K562 (cell line): ENCODE data around the gene C1RL. TPM values are rescaled to one million over a fixed set of nuclear protein-coding genes. Genes with fewer than 3 reads are reported as not detected.

Experiments used
- CREB3 ChIP-seq: fragments of 450-650 bp; conservative IDR thresholded peaks from 2 replicates; pipeline ENCODE4 v1.6.1; 2016; ENCODE audit warnings: missing genetic modification characterization, low read depth, mild to moderate bottlenecking, missing compliant biosample characterization, moderate library complexity
- CTBP1 ChIP-seq: fragments of 450-650 bp; IDR thresholded peaks from 2 replicates; pipeline ENCODE4 v1.6.1; 2016; ENCODE audit warnings: borderline replicate concordance
- GABPB1 ChIP-seq: sonication (generic); formaldehyde crosslinking; IDR thresholded peaks from 2 replicates; pipeline ENCODE4 v1.8.0; 2022; ENCODE audit warnings: mild to moderate bottlenecking, missing genetic modification reagents
- GATAD2B ChIP-seq: fragments of 450-650 bp; IDR thresholded peaks from 2 replicates; pipeline ENCODE4 v1.6.1; 2017; ENCODE audit warnings: mild to moderate bottlenecking, borderline replicate concordance
- MYBL2 ChIP-seq, 2 experiments: fragments of 450-650 bp in 1 of 2; sonication (generic) in 1 of 2; formaldehyde crosslinking in 1 of 2; IDR thresholded peaks; 2 replicates each; pipeline versions ENCODE4 v1.6.1 to v1.8.1; 2017 to 2022; ENCODE audit warnings: borderline replicate concordance in 1 of 2, inconsistent platforms in 1 of 2, low read depth in 1 of 2, mild to moderate bottlenecking in 1 of 2, missing genetic modification reagents in 1 of 2, moderate library complexity in 1 of 2
- MYNN ChIP-seq, 2 experiments: sonication (generic); formaldehyde crosslinking in 1 of 2; IDR thresholded peaks; 2 replicates each; pipeline versions ENCODE4 v1.5.0 to v1.6.1; 2016 to 2020; ENCODE audit warnings: antibody characterized with exemption in 1 of 2, missing genetic modification reagents in 1 of 2
- NCOA6 ChIP-seq: fragments of 450-650 bp; IDR thresholded peaks from 2 replicates; pipeline ENCODE4 v1.6.1; 2017; ENCODE audit warnings: mild to moderate bottlenecking
- NCOR1 ChIP-seq: fragments of 450-650 bp; IDR thresholded peaks from 2 replicates; pipeline ENCODE4 v1.6.1; 2016; ENCODE audit warnings: mild to moderate bottlenecking, moderate library complexity
- RNF2 ChIP-seq: sonication (generic); IDR thresholded peaks from 2 replicates; pipeline ENCODE4 v1.6.1; 2016
- SETDB1 ChIP-seq: IDR thresholded peaks from one replicate; pipeline ENCODE4 v1.6.1; 2012; ENCODE audit warnings: low read length, control low read depth, inconsistent platforms
- SNIP1 ChIP-seq: fragments of 450-650 bp; IDR thresholded peaks from 2 replicates; pipeline ENCODE4 v1.7.1; 2017; ENCODE audit warnings: low read depth, mild to moderate bottlenecking
- TRIM28 ChIP-seq: fragments of 450-650 bp; IDR thresholded peaks from 2 replicates; pipeline ENCODE4 v1.6.1; 2017
- VEZF1 ChIP-seq: fragments of 200-800 bp; sonication (Bioruptor generic); IDR thresholded peaks from 2 replicates; pipeline ENCODE4 v1.6.1; 2017; ENCODE audit warnings: missing genetic modification characterization, missing compliant biosample characterization
- XRCC5 ChIP-seq: fragments of 200-400 bp; formaldehyde crosslinking; IDR thresholded peaks from 2 replicates; pipeline ENCODE4 v1.6.1; 2017; ENCODE audit warnings: low read depth, mild to moderate bottlenecking, low read length
- ZNF316 ChIP-seq: fragments of 450-650 bp; IDR thresholded peaks from 2 replicates; pipeline ENCODE4 v1.6.1; 2016
- ZNF445 ChIP-seq: fragments of 250-450 bp; sonication (Bioruptor Pico); IDR thresholded peaks from 2 replicates; pipeline ENCODE4 v1.4.0; 2020; ENCODE audit warnings: low read depth, mild to moderate bottlenecking, moderate library complexity
- ZNF583 ChIP-seq: fragments of 250-450 bp; sonication (Bioruptor Pico); IDR thresholded peaks from 2 replicates; pipeline ENCODE4 v1.4.0; 2020
- ZNF592 ChIP-seq: fragments of 450-650 bp; IDR thresholded peaks from 2 replicates; pipeline ENCODE4 v1.6.1; 2017; ENCODE audit warnings: antibody characterized with exemption, mild to moderate bottlenecking
- ZNF696 ChIP-seq: fragments of 250-450 bp; sonication (Bioruptor Pico); conservative IDR thresholded peaks from 2 replicates; pipeline ENCODE4 v1.4.0; 2020; ENCODE audit warnings: mild to moderate bottlenecking, moderate library complexity
- polyA plus RNA-seq, 8 experiments: library from polyadenylated mRNA; depleted of rRNA in 4 of 8; stranded (reverse) in 5 of 8; unstranded in 3 of 8; fragments of >200 nt; fragmentation: Nextera tagmentation in 2 of 8; fragmentation: Illumina TruSeq in 1 of 8; extraction: Ambion mirVana in 2 of 8; extraction: Trizol in 1 of 8; gene quantifications; 2 replicates each; pipeline versions ENCODE4 v1.2.1 to v1.2.3, GENCODE V29; 2011 to 2014; ENCODE audit warnings: inconsistent platforms in 1 of 8, missing spikeins in 1 of 8
- total RNA-seq, 7 experiments: library from RNA; depleted of rRNA in 6 of 7; stranded (reverse); fragments of >200 nt in 6 of 7; fragmentation: Illumina TruSeq in 2 of 7; extraction: Trizol in 2 of 7; gene quantifications; 2 replicates each; pipeline versions ENCODE4 v1.2.1 to v1.2.3, GENCODE V29; 2011 to 2021; ENCODE audit warnings: low replicate concordance in 1 of 7
- TF ChIP-seq, protein P1 (sequence below): fragments of 250-450 bp; sonication (Bioruptor Pico); IDR thresholded peaks from 2 replicates; pipeline ENCODE4 v1.9.0; 2021; ENCODE audit warnings: mild to moderate bottlenecking
- TF ChIP-seq, protein P2 (sequence below): conservative IDR thresholded peaks from 2 replicates; pipeline ENCODE4 v1.6.1; 2011; ENCODE audit warnings: low read depth, mild to moderate bottlenecking, low read length; ENCODE audit not compliant: control insufficient read depth

Gene C1RL
- total and polyA plus RNA-seq, 9 of the 15 experiments (the other 6 are each of a cell fraction or from before 2014, with no cell fraction given), result 1.4 to 10.7 (median 8.0) TPM

GRCh38 chr12:7127916-7128626, 19.1 kb upstream of the C1RL start (continued):
- TF ChIP-seq SETDB1 (no peak), ZNF445 (CRISPR knock-in tag) (no peak), NCOA6 (no peak), CREB3 (tag) (no peak), NCOR1 (no peak), VEZF1 (CRISPR knock-in tag) (no peak), MYBL2 (IDR thresholded peaks at IDR 0.05; ENCODE audit: low read depth) (no peak), MYBL2 (CRISPR knock-in tag; IDR thresholded peaks at IDR 0.05; ENCODE audit: borderline replicate concordance) (no peak), RNF2 (no peak), SNIP1 (no peak), MYNN (IDR thresholded peaks at IDR 0.05) (no peak), MYNN (CRISPR knock-in tag; IDR thresholded peaks at IDR 0.05) (no peak), TRIM28 (no peak), XRCC5 (no peak), GATAD2B (no peak), ZNF592 (0 out of 2 replicates have a peak, but pooled peaks have one; percentile 37), CTBP1 (0 out of 2 replicates have a peak, but pooled peaks have one; percentile 5), GABPB1 (CRISPR knock-in tag) (0 out of 2 replicates have a peak, but pooled peaks have one; percentile 22), ZNF696 (no peak), ZNF583 (CRISPR knock-in tag) (no peak), ZNF316 (no peak)
- TF ChIP-seq, protein P1, sequence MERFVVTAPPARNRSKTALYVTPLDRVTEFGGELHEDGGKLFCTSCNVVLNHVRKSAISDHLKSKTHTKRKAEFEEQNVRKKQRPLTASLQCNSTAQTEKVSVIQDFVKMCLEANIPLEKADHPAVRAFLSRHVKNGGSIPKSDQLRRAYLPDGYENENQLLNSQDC (CRISPR knock-in tag), result no peak
- TF ChIP-seq, protein P2, sequence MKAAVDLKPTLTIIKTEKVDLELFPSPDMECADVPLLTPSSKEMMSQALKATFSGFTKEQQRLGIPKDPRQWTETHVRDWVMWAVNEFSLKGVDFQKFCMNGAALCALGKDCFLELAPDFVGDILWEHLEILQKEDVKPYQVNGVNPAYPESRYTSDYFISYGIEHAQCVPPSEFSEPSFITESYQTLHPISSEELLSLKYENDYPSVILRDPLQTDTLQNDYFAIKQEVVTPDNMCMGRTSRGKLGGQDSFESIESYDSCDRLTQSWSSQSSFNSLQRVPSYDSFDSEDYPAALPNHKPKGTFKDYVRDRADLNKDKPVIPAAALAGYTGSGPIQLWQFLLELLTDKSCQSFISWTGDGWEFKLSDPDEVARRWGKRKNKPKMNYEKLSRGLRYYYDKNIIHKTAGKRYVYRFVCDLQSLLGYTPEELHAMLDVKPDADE, result no peak
